GM12872 (cell line): ENCODE results near the gene PRXL2A.

Experiments used
- TF ChIP-seq, protein P1 (sequence below): IDR thresholded peaks from 3 replicates; pipeline ENCODE4 v1.5.1; 2011; ENCODE audit warnings: low read depth, mild to moderate bottlenecking, low read length, moderate library complexity; ENCODE audit not compliant: insufficient read depth

PRXL2A gene

DNA sequence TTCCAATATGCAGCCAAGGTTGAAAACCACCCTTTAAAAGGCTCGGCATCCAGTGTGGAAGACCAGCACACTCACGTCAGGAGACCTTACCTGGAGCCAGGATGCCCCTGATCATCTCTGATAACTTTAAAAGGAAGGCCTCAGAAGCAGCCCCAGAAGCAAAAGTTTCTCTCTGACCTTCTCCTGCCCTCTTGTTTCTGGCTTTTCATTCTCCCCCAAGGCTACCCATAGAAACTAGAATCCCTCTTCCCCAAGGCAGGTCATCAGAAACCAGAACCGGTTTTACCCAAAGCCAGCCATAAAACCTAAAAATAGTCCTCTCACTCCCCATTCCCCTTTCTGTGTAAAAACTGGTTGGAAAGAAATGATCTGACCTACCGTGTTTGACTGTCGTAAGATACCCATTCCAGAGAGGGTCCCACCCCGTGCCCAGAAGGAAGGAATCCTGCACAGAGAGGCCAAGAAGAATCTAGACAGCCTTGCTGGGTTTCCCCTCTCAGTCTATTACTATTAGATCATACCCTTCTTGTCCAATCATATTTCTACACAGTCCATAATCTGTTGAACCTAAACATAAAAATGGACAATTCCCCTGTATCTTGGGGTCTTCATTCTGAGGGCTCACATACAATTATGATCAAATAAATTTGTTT lies 28.2 kb downstream of the PRXL2A start:
- TF ChIP-seq, protein P1, sequence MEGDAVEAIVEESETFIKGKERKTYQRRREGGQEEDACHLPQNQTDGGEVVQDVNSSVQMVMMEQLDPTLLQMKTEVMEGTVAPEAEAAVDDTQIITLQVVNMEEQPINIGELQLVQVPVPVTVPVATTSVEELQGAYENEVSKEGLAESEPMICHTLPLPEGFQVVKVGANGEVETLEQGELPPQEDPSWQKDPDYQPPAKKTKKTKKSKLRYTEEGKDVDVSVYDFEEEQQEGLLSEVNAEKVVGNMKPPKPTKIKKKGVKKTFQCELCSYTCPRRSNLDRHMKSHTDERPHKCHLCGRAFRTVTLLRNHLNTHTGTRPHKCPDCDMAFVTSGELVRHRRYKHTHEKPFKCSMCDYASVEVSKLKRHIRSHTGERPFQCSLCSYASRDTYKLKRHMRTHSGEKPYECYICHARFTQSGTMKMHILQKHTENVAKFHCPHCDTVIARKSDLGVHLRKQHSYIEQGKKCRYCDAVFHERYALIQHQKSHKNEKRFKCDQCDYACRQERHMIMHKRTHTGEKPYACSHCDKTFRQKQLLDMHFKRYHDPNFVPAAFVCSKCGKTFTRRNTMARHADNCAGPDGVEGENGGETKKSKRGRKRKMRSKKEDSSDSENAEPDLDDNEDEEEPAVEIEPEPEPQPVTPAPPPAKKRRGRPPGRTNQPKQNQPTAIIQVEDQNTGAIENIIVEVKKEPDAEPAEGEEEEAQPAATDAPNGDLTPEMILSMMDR: no peak

DNA sequence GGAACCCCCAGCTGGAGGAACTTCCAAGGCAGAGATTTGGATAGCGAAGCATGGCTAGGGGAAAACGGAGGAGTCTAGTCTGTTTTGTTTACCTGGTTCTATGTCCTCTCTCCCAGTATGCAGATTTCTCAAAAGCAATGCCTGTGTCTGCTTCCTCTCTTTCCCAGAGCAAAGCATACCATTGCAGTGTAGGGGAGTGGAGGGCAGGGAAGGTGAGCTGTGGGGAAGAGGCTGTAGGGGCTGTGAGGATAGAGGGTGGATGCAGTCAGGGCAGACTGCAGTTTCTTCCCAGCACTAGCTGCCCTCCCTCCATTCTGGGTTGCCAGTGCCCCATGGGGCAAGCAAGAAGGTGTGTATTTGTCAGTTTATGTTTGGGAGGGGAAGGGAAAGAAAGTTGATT lies 28.9 kb downstream of the PRXL2A start:
- TF ChIP-seq, protein P1: no peak

DNA sequence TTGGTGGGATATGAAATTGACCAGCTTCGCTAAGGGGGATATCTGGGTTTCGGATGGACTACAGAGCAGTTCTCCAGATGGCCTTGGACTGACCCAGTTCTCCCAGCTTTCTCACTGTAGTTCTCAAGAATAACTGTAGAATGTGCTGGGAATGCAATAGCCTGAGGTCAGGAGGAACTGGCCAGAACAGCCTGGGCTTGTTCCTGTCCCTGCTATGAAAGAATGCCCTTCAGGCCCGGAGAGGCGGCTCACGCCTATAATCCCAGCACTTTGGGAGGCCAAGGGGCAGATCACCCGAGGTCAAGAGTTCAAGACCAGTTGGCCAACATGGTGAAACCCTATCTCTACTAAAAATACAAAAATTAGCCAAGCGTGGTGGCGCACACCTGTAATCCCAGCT lies 33.5 kb downstream of the PRXL2A start:
- TF ChIP-seq, protein P1: no peak

DNA sequence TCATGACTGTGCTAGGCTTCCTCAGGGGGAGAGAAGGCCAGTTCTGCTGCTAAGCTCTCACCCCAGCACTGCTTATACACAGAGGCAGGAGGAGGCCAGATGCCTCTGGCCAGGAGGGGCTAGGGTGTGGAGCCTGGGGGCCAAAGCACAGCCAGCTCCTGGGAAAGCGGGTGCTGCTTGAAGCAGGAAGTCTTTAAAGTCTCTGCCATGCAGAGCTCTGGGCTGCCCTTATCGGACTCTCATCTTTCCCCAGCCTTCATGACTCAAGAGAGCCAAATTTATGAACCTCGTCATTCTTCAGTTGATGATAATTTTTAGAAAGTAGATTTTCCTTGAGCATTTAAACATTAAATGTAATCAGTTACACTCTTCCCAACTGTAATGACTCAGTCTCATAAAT lies 34.5 kb downstream of the PRXL2A start:
- TF ChIP-seq, protein P1: no peak

DNA sequence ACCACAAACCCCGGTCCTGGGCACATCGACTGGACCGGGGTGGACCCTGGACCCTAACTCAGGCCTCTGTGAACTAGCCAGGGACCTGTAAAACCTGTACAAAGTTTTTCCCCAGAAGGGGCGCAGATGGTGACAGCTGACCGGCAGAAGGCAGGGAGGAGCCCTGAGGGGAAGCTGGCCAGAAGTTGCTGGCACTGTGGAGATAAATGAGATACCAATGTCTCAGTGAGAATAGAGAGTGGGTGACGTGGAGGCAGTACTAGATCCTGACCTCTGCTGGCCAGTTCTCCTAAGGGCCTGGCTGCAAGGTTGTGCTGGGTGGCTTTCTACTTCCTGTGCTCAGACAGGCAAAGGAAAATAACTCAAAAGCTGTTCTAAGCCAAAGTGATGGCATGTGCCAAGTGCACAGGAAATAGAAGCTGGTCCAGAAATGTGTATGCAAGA lies 35.2 kb downstream of the PRXL2A start:
- TF ChIP-seq, protein P1: peak; percentile 45; the same call in 2 of the 3 replicates

DNA sequence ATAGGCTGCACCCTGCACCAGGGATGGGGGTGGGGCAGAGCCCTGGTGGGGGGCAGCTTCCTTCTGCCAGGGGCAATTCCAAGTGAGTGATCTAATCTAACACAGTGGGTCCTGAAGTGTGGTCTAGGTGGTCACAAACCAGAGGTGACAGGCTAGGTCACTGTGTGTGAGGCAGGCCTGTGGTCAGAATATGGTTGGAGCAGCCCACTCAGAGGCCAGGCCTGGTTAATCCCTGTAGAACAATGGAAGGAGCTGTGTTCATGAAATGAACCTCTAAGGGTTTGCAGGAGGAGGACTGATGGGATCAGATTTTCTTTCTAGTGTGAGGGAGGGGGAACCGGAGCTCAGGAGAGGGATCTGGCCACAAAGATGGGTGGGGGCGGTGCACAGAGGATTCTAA lies 35.8 kb downstream of the PRXL2A start:
- TF ChIP-seq, protein P1: no peak

DNA sequence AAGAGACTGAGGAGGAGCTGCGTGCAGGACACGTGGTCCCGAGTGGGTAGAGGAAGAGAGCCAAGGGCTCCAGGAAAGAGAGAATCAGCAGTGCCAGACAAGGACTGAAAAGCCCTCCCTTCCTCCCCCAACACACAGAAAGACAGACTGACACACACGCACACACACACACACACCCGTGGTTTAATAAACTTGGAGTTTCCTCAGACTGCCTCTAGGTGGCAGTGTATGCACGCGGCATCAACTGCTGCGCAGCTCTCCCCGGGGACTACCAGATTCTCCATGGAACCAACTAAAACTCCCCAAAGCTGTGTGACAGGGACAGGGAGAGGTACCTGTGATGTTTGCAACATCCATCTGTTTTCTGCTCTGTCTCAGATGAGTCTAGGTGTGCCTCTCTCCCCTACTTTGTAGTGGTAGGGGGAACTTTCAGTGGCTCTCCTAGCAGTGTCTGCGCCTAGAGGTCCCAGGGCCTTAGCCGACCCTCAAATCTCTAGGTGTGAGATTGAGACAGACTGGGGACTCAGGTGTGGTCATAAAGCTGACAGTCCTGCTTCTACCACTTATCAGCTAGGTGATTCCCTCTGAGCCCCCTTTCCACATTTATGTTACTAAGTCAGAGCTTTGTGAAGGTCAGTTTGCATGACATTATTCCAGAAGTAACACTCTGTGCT lies 36.4 kb downstream of the PRXL2A start:
- TF ChIP-seq, protein P1: peak; percentile 98
